Epithelial cell of esophagus (primary cell): ENCODE results near the gene SPAG6.
A peak's percentile ranks its signal among the peaks of the same experiment; 100 is the strongest.

Experiments
- DNase-seq: peaks from one replicate; pipeline ENCODE4 v3.0.0; 2010; ENCODE audit warnings: low read depth
- H3K4me3 ChIP-seq: 2 replicates; pipeline ENCODE4 v1.5.1; 2011; ENCODE audit warnings: mild to moderate bottlenecking, low read length, control low read depth
- CTCF ChIP-seq: IDR thresholded peaks from 2 replicates; pipeline ENCODE4 v1.5.1; 2011; ENCODE audit warnings: low read depth, mild to moderate bottlenecking, low read length, control low read depth, inconsistent platforms; ENCODE audit not compliant: insufficient read depth; ENCODE audit errors: missing control alignments

The SPAG6 gene

GRCh38 chr10:22310928-22311327, 34.4 kb upstream of the SPAG6 start:
- no peak overlapping the region for H3K4me3 ChIP-seq
- DNase-seq = no peak
- TF ChIP-seq CTCF = no peak

- TF ChIP-seq CTCF = no peak
- H3K4me3 ChIP-seq = no peak overlapping the region
Observed at GRCh38 chr10:22314852-22315251, 30.4 kb upstream of the SPAG6 start.

DNA sequence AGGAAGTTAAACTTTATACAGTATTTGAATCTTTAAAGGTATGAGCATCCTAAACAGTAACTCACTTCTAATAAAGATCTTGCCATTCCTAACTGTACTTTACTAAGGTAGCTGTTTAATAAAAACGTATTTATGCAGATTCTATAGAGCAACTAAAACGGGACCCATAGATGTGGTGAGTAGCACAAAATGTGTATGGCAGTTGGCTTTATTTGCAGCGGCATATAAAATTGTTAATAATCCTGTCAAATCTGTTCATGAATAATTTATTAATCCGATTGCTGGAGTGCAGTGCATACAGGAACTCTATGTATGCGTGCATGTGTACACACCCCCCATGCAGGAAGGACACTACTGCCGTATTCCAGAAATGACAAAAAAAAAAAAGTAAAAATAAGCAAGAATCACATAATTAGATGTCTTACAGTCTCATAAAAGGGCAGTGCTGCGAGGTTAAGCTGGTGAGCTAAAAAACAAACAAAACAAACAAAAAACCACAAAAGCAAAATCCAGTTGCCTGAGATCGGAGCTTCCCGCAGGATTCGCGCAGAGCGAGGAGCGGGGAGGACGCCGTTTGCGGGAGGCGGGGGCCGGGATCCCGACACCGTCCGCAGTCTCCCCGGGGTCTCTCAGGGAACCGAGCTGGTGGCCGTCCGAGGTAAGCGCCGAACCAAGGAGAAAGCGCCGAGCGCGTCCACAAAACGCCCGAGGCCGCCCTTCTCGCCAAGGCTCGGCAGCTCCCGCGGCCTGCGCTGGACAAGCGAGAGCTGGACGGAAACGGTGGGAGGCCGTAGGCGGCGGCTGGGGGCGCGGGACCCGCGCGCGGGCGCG, 29.6 kb upstream of the SPAG6 start:
- no peak for DNase-seq
- TF ChIP-seq CTCF = no peak
- H3K4me3 ChIP-seq = peak overlapping the region; percentile 62

More at GRCh38 chr10:22314852-22315251, 30.4 kb upstream of the SPAG6 start:
- peak; percentile 36 for DNase-seq

GRCh38 chr10:22316286-22317075, 28.8 kb upstream of the SPAG6 start, which contains the start of gene COMMD3:
Gene COMMD3, plus strand, starts transcription at chr10:22316388. Its CDS starts 30 bp downstream, at chr10:22316418.
- TF ChIP-seq CTCF = no peak
- peak; percentile 88 for DNase-seq
- H3K4me3 ChIP-seq = peak within 1 kb of the TSS; percentile 62

DNA sequence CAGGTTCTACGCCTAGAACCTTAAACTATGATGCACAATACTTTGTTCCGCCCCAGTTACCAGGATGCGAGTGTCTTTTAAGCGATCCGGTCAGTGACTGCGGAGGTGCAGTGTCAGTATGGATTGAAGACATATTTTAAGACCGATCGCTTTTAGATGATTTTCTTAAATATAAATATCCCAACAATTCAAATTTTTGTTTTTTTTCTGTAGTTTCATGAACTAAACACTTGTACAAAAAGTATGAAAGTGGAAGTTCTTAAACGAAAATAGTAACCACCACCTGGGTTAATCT, 28.3 kb upstream of the SPAG6 start:
- H3K4me3 ChIP-seq = peak overlapping the region; percentile 62
- no peak for TF ChIP-seq CTCF
- peak; percentile 79 for DNase-seq

- DNase-seq = no peak
- H3K4me3 ChIP-seq = no peak overlapping the region
- TF ChIP-seq CTCF = no peak
Observed at GRCh38 chr10:22317771-22318565, 27.3 kb upstream of the SPAG6 start.
